Stimulated activated CD8-positive, alpha-beta memory T cell treated with anti-CD3 and anti-CD28 coated beads, Interleukin-4, amount 100 ng/mL, for 48 hours (primary cell): Measurements from ENCODE around the gene UCK2.

Experiments used
- DNase-seq: peaks from one replicate; pipeline ENCODE4 v3.0.0-alpha.2; 2020

Gene UCK2

DNA sequence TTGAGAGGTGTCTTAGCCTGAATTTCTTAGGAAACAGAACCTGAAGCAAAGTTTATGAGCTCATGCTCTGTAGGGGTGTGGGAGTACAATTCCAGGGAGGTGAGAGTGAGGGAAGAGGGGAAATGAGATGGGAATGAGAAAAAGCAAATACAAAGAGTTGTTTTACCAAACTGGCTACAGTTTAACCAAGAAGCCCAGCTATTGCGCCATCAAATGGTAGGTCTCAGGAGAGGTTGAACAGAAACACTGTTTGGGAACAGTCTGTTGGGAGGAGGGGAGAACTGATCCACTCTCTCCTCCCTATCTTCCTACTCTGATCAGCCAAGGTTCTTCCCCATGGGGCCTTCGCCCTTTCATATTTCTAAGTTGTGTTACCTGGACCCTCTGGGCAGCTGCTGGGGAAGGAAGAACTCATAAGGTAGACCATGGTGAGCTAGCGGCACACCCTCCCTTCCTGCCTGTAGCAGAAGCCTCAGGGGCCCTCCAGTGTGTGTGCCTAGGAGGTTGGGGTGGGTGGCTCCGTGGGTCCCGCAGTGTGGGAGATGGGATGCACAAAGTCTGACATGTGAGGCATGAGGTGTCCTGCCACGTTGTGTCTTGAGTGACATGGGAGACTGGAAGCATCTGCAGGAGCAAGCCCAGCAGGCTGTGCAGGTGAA, 120.5 kb downstream of the UCK2 start:
- no peak for DNase-seq

DNA sequence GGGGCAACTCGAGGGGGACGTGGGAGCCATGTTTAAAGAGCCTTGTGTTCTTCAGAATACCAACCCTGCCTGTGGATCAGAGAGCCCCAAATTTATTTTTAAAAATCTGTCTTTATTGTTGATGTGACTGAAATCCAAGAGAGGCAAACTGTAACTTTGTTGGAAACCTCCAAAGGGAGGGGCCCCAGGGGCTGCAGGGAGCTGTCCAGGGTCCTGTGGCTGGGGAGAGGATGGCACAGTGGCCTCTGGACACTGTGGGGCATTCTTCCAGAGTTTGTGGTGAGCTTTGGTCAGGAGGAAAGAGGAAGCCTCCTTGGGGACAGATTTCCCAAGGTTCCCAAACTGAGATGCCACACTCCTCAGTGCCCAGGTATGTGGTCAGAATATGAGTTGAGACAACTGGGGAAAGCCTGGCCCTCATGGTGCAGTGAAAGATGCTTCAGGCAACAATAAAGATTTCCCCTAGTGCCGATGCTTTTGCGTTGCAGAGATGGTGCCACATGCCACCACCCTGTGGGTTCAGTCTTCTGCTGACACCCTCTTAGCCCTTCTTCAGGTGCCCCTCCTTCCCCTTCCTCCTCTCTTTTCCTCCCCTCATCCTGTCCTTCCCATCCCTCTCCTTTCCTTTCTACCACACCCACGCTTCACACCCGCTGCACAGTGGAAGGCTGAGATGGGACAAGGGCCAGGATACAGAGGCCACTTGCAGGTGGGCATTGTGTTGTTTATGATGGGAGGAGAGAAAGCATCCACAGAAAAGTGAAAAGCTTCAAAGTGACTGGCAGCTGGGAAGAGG, 122.1 kb downstream of the UCK2 start:
- no peak for DNase-seq

DNA sequence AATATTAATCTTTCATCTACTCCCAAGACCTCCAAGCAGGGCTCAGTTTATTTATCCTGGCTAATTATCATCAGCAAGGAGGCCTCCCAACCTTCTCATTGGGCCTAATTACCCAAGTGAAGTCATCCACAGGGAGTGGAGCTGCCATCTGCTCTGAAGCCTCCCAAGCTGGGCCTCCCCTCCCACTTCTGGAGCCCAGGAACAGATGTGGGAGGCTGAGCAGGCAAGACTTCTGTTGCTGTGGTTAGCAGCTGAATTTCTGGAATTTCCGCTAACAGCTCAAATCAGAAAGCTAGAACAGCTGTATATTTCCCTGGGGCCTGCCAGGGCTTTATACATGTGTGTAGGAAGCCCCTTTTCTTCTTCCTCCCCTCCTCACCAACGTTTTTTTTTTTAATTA, 127.5 kb downstream of the UCK2 start:
- DNase-seq = no peak

DNA sequence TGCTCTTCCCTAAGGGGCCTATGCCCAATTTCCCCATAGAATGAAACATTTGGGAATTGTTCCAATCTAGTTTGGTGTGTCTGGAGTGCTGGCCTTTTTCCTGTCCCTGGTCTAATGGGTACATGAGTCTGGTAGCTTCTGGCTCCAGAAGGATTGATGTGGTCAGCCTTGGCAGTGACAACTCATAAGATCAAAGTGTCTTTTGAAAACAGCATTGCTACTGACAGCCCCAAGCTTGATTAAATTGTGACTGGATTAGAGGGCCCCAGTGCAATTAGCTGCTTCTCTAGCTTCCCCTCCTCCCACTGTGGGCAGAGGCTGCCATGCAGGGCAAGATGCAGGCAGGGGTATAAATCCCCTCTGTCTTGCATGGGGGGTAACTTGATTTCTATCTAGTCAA, 130.9 kb downstream of the UCK2 start:
- DNase-seq = no peak

DNA sequence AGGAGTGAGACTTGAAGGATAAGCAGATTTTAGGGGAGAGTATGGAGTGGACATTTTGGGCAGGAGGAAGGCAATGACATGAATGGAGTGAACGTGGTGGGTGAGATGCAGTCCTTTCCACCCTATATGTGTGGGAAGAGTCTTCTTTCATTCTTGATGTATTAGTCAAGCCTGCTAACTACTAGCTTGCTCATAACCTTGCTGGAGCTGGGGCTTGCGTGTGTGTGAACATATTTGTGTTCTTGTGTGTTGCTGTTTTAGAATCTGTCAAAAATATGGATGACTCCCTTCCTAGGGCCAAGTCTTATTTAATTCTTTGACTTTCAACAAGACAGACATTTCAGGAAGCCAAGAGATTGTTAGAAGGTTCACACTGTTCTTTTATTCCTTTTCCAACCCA, 132.7 kb downstream of the UCK2 start:
- DNase-seq = no peak

DNA sequence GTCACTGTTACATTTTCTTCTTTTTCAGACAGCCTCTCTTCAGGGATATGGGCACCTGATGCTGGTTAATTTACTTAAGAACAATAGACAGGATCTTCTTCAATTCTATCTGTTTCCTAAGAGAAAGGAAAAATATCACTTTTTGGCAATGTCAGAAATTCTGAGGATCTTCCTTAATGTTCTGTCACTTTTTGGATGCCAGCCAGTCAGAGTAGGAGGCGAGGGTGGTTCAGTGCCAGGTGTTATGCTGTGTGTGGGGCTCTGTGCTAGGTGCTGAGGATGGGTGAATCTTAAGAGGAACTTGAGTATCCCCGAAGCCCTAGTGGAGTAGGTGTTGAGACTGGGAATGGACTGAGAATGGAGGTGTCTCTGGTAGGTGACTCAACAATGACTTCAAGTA, 133.5 kb downstream of the UCK2 start:
- no peak for DNase-seq
